ENCODE results near the gene RASGRP1. TPM values are rescaled to one million over a fixed set of nuclear protein-coding genes. Genes with fewer than 3 reads are reported as not detected.

RASGRP1 gene
- total and polyA plus RNA-seq, 10 of the 15 experiments (the other 5 are each of a cell fraction or from before 2014, with no cell fraction given) = 5.6 to 234 (median 20.9) TPM

GRCh38 chr15:38524156-38524555 is 40.5 kb downstream of the RASGRP1 start (continued):
- no peak for TF ChIP-seq SKIL (IDR thresholded peaks at IDR 0.05; ENCODE audit: low read depth, poor library complexity, severe bottlenecking)
- TF ChIP-seq DPF2 (IDR thresholded peaks at IDR 0.05) = no peak
- no peak for TF ChIP-seq ZBTB4 (CRISPR knock-in tag; IDR thresholded peaks at IDR 0.05)
- TF ChIP-seq GATAD2B (conservative IDR thresholded peaks at IDR 0.05; ENCODE audit: low read depth) = no peak
- TF ChIP-seq ATF3 (IDR thresholded peaks at IDR 0.05; ENCODE audit: borderline replicate concordance, extremely low read depth, low read depth, low read length) = no peak
- TF ChIP-seq ZNF217 (IDR thresholded peaks at IDR 0.05) = no peak
- no peak for TF ChIP-seq MLLT1 (IDR thresholded peaks at IDR 0.05)
- TF ChIP-seq E2F4 (IDR thresholded peaks at IDR 0.05; ENCODE audit: low read depth, low read length) = no peak
- TF ChIP-seq MTA2 (IDR thresholded peaks at IDR 0.05; ENCODE audit: low read depth) = no peak
- TF ChIP-seq SMARCA5 (IDR thresholded peaks at IDR 0.05) = no peak

Data from GM12878 (cell line).